Karpas-422 (cell line): ENCODE results near the gene MNAT1. TPM values are rescaled to one million over a fixed set of nuclear protein-coding genes. Genes with fewer than 3 reads are reported as not detected.

ENCODE experiments used
- DNase-seq: peaks from one replicate; pipeline ENCODE4 v3.0.0-alpha.2; 2015
- H2AFZ ChIP-seq: fragments of 200-600 bp; sonication (generic); 2 replicates; pipeline ENCODE4 v1.6.1; 2014; ENCODE audit warnings: antibody characterized with exemption, low read length, mixed read lengths
- H3K27ac ChIP-seq: fragments of 200-600 bp; sonication (generic); 2 replicates; pipeline ENCODE4 v1.5.1; 2014; ENCODE audit warnings: mild to moderate bottlenecking, low read length, moderate library complexity
- H3K27me3 ChIP-seq: fragments of 200-600 bp; sonication (generic); 2 replicates; pipeline ENCODE4 v1.6.1; 2014; ENCODE audit warnings: low read length, mixed read lengths
- H3K36me3 ChIP-seq: fragments of 200-600 bp; sonication (generic); 2 replicates; pipeline ENCODE4 v1.6.1; 2014; ENCODE audit warnings: low read length, mixed read lengths; ENCODE audit not compliant: insufficient read depth
- H3K4me1 ChIP-seq: fragments of 200-600 bp; sonication (generic); 2 replicates; pipeline ENCODE4 v1.6.1; 2014; ENCODE audit warnings: mild to moderate bottlenecking, low read length, mixed read lengths
- H3K4me2 ChIP-seq: fragments of 200-600 bp; sonication (generic); 2 replicates; pipeline ENCODE4 v1.6.1; 2014; ENCODE audit warnings: low read length, low read depth, mild to moderate bottlenecking; ENCODE audit not compliant: poor library complexity, severe bottlenecking
- H3K4me3 ChIP-seq: fragments of 200-600 bp; sonication (generic); 2 replicates; pipeline ENCODE4 v1.5.1; 2014; ENCODE audit warnings: mild to moderate bottlenecking, antibody characterized with exemption, low read length, mixed read lengths
- H3K79me2 ChIP-seq: fragments of 200-600 bp; sonication (generic); 2 replicates; pipeline ENCODE4 v1.6.1; 2014; ENCODE audit warnings: mild to moderate bottlenecking, low read length, mixed read lengths
- H3K9ac ChIP-seq: fragments of 200-600 bp; sonication (generic); 2 replicates; pipeline ENCODE4 v1.6.0; 2014; ENCODE audit warnings: low read length
- H3K9me2 ChIP-seq: fragments of 200-600 bp; sonication (generic), shearing (Covaris generic); replicated peaks from 2 replicates; pipeline ENCODE4 v1.6.0; 2014; ENCODE audit warnings: mild to moderate bottlenecking, low read length, moderate library complexity; ENCODE audit not compliant: insufficient read depth
- H3K9me3 ChIP-seq: fragments of 300-700, 200-600 bp; sonication (generic); 2 replicates; pipeline ENCODE4 v1.6.1; 2014; ENCODE audit warnings: low read length, mixed read lengths
- H4K20me1 ChIP-seq: fragments of 200-600 bp; sonication (generic); 2 replicates; pipeline ENCODE4 v1.6.1; 2014; ENCODE audit warnings: mild to moderate bottlenecking, antibody characterized with exemption, low read length, low read depth; ENCODE audit not compliant: insufficient read depth
- total RNA-seq: library from RNA; depleted of rRNA; stranded (reverse); fragments of >200 nt; shearing (Covaris generic); gene quantifications from 2 replicates; pipeline ENCODE4 v1.2.3, GENCODE V29; 2014; ENCODE audit warnings: low replicate concordance

MNAT1 gene
- total RNA-seq, 1 experiment from 2014 or later = 230 TPM

GRCh38 chr14:60946773-60947172, 212.2 kb downstream of the MNAT1 start:
- no peak overlapping the region for H2AFZ ChIP-seq
- H3K4me1 ChIP-seq = no peaks in the 10 kb centered on the region
- no peaks in the 10 kb centered on the region for H3K9me2 ChIP-seq
- H3K79me2 ChIP-seq = peaks cover 63% of the 10 kb centered on the region
- H3K4me3 ChIP-seq = no peak overlapping the region
- DNase-seq = no peak
- H3K9me3 ChIP-seq = no peaks in the 10 kb centered on the region
- no peaks in the 10 kb centered on the region for H3K27me3 ChIP-seq
- no peak overlapping the region for H3K9ac ChIP-seq
- no peaks in the 10 kb centered on the region for H4K20me1 ChIP-seq
- H3K27ac ChIP-seq = no peak overlapping the region
- H3K36me3 ChIP-seq = 0 out of 2 replicates have a peak, but pooled peaks cover 5% of the 10 kb centered on the region
- no peak overlapping the region for H3K4me2 ChIP-seq

- Histone ChIP-seq H3K79me2 (peaks cover 84% of the 10 kb centered on the region), H3K4me1 (no peaks in the 10 kb centered on the region), H3K9me3 (peaks cover 11% of the 10 kb centered on the region), H3K27ac (no peak overlapping the region), H3K4me3 (no peak overlapping the region), H3K4me2 (no peak overlapping the region), H3K9me2 (no peaks in the 10 kb centered on the region), H4K20me1 (no peaks in the 10 kb centered on the region), H3K9ac (no peak overlapping the region), H3K27me3 (no peaks in the 10 kb centered on the region), H2AFZ (no peak overlapping the region), H3K36me3 (peaks cover 22% of the 10 kb centered on the region)
- no peak for DNase-seq
Measured at GRCh38 chr14:60951776-60952435, 217.3 kb downstream of the MNAT1 start.

- peaks cover 31% of the 10 kb centered on the region for H3K36me3 ChIP-seq
- no peaks in the 10 kb centered on the region for H4K20me1 ChIP-seq
- no peak overlapping the region for H3K4me2 ChIP-seq
- no peak for DNase-seq
- peaks cover 15% of the 10 kb centered on the region for H3K9me3 ChIP-seq
- no peak overlapping the region for H2AFZ ChIP-seq
- H3K27ac ChIP-seq = no peak overlapping the region
- H3K4me1 ChIP-seq = no peaks in the 10 kb centered on the region; the same call in 1 of the 2 replicates
- no peaks in the 10 kb centered on the region for H3K27me3 ChIP-seq
- no peak overlapping the region for H3K9ac ChIP-seq
- peaks cover 94% of the 10 kb centered on the region for H3K79me2 ChIP-seq
- H3K4me3 ChIP-seq = no peak overlapping the region
- no peaks in the 10 kb centered on the region for H3K9me2 ChIP-seq
Measured at GRCh38 chr14:60956202-60956601, 221.6 kb downstream of the MNAT1 start.

DNA sequence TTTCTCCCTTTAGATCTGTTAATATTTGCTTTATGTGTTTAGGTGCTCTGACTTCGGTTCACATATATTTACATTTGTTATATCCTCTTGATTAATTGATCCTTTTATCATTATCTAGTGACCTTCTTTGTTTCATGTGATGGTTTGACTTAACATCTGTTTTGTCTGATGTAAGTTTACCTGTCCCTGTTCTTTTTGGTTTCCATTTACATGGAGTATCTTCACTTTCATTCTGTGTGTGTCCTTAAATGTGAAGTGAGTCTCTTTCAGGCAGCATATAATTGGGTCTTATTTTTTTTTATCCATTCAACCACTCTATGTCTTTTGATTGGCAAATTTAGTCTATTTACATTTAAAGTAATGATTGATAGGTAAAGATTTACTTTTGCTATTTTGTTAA, 222.1 kb downstream of the MNAT1 start:
- no peak overlapping the region for H3K4me2 ChIP-seq
- no peak for DNase-seq
- H3K9me3 ChIP-seq = peaks cover 15% of the 10 kb centered on the region
- H3K79me2 ChIP-seq = peaks cover 94% of the 10 kb centered on the region
- no peak overlapping the region for H3K9ac ChIP-seq
- H3K36me3 ChIP-seq = peaks cover 31% of the 10 kb centered on the region
- H3K27me3 ChIP-seq = no peaks in the 10 kb centered on the region
- peaks cover 4% of the 10 kb centered on the region for H3K4me1 ChIP-seq
- no peaks in the 10 kb centered on the region for H4K20me1 ChIP-seq
- no peak overlapping the region for H3K4me3 ChIP-seq
- no peak overlapping the region for H3K27ac ChIP-seq
- no peak overlapping the region for H2AFZ ChIP-seq
- no peaks in the 10 kb centered on the region for H3K9me2 ChIP-seq

DNA sequence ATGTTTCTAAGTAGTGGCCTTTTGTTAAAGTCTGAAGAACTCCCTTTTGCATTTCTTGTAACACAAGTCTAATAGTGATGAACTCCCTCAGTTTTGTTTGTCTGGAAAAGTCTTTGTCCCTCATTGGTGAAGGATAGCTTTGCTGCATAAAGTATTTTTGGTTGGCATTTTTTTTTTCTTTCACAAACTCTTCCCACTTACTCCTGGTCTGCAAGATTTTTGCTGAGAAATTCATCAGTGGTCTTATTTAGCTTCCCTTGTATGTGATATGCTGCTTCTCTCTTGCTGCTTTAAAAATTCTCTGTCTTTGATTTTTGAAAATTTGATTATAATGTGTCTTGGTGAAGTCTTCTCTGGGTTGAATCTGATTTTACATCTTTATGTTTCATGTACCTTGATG, 223.6 kb downstream of the MNAT1 start:
- H3K4me2 ChIP-seq = no peak overlapping the region
- DNase-seq = no peak

GRCh38 chr14:60963761-60964160, 229.2 kb downstream of the MNAT1 start:
- Histone ChIP-seq H3K9me2 (no peaks in the 10 kb centered on the region), H3K9me3 (no peaks in the 10 kb centered on the region), H3K9ac (no peak overlapping the region), H3K27ac (peak overlapping the region; percentile 26), H4K20me1 (no peaks in the 10 kb centered on the region), H3K4me1 (peaks cover 61% of the 10 kb centered on the region), H3K27me3 (no peaks in the 10 kb centered on the region), H3K79me2 (peaks cover 81% of the 10 kb centered on the region), H3K4me3 (no peak overlapping the region), H3K4me2 (no peak overlapping the region), H3K36me3 (0 out of 2 replicates have a peak, but pooled peaks cover 2% of the 10 kb centered on the region), H2AFZ (no peak overlapping the region)
- DNase-seq = no peak

More for the DNA sequence above, 223.6 kb downstream of the MNAT1 start:
- Histone ChIP-seq H3K4me1 (peaks cover 19% of the 10 kb centered on the region), H3K27me3 (no peaks in the 10 kb centered on the region), H3K9me2 (no peaks in the 10 kb centered on the region), H3K9ac (no peak overlapping the region), H3K9me3 (peaks cover 15% of the 10 kb centered on the region), H2AFZ (no peak overlapping the region), H3K27ac (no peak overlapping the region), H3K79me2 (peaks cover 93% of the 10 kb centered on the region), H3K36me3 (peaks cover 25% of the 10 kb centered on the region), H3K4me3 (no peak overlapping the region), H4K20me1 (no peaks in the 10 kb centered on the region)

DNA sequence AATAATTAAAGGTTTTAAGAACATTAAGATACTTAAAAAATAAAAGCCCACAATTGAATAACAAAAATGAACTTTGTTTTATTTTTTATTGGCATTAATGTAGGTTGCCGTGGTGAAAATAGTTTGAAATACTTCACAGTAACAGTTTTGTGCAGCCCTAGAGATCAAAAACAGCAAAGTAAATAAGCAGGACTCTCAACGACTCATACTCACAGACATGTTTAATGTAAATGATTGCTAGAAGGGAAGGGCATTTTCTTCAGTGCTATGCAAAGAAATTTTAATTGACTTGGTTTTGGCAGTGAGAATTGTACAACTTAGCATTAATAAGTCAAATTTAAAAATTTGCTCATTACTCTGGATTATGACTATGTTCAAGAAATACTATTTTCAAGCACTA, 230.3 kb downstream of the MNAT1 start:
- H3K9ac ChIP-seq = no peak overlapping the region
- H4K20me1 ChIP-seq = no peaks in the 10 kb centered on the region
- H3K4me2 ChIP-seq = no peak overlapping the region
- no peak overlapping the region for H2AFZ ChIP-seq
- no peaks in the 10 kb centered on the region for H3K9me2 ChIP-seq
- H3K4me3 ChIP-seq = no peak overlapping the region
- H3K79me2 ChIP-seq = peaks cover 69% of the 10 kb centered on the region
- DNase-seq = no peak
- 0 out of 2 replicates have a peak, but pooled peaks cover 3% of the 10 kb centered on the region for H3K36me3 ChIP-seq
- H3K4me1 ChIP-seq = peaks cover 70% of the 10 kb centered on the region
- H3K27me3 ChIP-seq = no peaks in the 10 kb centered on the region
- H3K9me3 ChIP-seq = no peaks in the 10 kb centered on the region
- H3K27ac ChIP-seq = peak overlapping the region; percentile 26

DNA sequence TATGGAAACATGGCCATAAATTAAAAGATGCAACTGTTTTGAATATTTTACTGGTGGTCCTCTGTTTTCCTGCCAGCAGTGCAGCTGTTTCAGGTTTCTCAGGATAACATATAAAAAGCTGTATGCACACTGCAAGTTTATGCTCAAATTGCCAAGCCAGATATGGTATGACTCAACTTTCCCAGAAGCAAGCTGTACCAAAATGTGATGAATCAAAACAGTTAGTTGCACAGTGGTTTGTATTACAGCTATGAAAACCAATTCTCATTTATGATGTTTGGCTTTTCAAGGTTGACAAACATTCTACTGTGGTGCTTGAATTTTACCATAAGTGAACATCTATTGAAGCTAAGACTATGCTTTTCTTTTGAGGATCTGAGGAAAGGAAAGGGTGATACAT, 230.8 kb downstream of the MNAT1 start:
- H3K27ac ChIP-seq = peak overlapping the region; percentile 26
- H3K4me1 ChIP-seq = peaks cover 75% of the 10 kb centered on the region
- H3K9me3 ChIP-seq = no peaks in the 10 kb centered on the region
- H3K9ac ChIP-seq = no peak overlapping the region
- H4K20me1 ChIP-seq = no peaks in the 10 kb centered on the region
- H3K79me2 ChIP-seq = peaks cover 64% of the 10 kb centered on the region
- no peak overlapping the region for H2AFZ ChIP-seq
- H3K4me3 ChIP-seq = no peak overlapping the region
- no peak for DNase-seq
- H3K4me2 ChIP-seq = no peak overlapping the region
- no peaks in the 10 kb centered on the region for H3K27me3 ChIP-seq
- H3K36me3 ChIP-seq = 0 out of 2 replicates have a peak, but pooled peaks cover 3% of the 10 kb centered on the region
- no peaks in the 10 kb centered on the region for H3K9me2 ChIP-seq
